Vagina (tissue), 2 donors: ENCODE measurements around the gene ATXN7L3.

Experiments used
- CTCF ChIP-seq, 3 experiments: fragments of 450-650 bp in 2 of 3; fragments of 200-600 bp in 1 of 3; sonication (generic) in 1 of 3; IDR thresholded peaks; one replicate each; pipeline ENCODE4 v1.5.1; 2017 to 2019; ENCODE audit warnings: antibody characterized with exemption in 3 of 3, mild to moderate bottlenecking in 2 of 3, moderate library complexity in 2 of 3
- POLR2A ChIP-seq, 2 donors: fragments of 450-650 bp; IDR thresholded peaks; one replicate each; pipeline ENCODE4 v1.6.1; 2017; ENCODE audit warnings: antibody characterized with exemption in 2 of 2, mild to moderate bottlenecking in 2 of 2, moderate library complexity in 2 of 2

- no peak for TF ChIP-seq CTCF (IDR thresholded peaks at IDR 0.05)
- TF ChIP-seq POLR2A (IDR thresholded peaks at IDR 0.05) = no peak
These were observed 14.5 kb upstream of the ATXN7L3 start for GRCh38 chr17:44214230-44214494.
